Smooth muscle cell of the brain vasculature (primary cell): ENCODE data around the gene PLRG1.
"Not testable (repeated sequence)": the region's sequence is repeated elsewhere in the genome, so short reads cannot be mapped to it uniquely, and the experiment has no call there.

Experiments
- DNase-seq: peaks from one replicate; pipeline ENCODE4 v3.0.0-alpha.2; 2012; ENCODE audit warnings: low read depth, low spot score

PLRG1 gene

DNA sequence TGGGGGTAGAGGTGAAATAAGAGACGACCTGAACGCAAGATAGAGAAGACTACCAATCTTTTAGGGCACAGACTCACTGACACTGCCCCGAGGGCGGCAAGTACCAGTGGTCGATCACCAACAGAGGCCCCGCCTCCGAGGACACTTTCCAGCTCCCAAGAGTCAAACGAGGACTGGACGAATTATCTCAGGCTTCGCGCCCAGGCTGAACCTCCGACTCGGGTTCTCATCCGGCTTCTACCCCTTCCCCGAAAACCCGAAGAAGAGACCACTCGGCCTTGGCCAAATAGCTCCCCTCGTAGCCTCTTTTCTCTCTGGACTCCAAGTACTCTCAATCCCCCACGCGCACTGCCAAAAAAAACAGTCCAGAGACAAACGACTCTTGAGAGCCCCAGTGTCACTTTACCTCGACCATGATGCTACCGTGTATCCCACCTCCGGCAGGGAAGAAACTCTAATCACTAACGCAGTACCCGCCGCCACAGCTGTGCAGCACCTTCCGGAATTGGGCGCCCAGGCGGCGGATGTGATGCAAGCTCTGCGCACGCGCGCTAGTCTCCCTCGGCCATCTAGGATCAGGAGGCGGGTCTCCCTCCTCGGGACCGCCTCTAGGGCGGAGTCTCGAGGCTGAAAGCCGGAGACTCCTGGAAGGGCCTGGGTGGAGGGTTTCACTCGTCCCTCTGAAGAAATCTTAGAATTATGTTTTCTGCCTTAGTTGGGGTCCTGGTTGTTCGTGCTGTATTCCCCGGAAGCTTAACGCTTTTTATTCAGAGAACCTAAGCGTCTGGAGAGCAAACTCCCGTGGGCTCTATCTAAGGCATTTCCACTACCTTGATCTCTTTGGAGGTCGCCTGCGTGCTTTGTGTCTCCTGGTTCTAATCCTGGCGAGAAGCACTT, at the start of gene PLRG1:
Gene PLRG1, minus strand, starts transcription at position 507 of the 897 bp plus-strand sequence. Its CDS starts 92 bp downstream, at position 415.
- DNase-seq, result peak; percentile 93

DNA sequence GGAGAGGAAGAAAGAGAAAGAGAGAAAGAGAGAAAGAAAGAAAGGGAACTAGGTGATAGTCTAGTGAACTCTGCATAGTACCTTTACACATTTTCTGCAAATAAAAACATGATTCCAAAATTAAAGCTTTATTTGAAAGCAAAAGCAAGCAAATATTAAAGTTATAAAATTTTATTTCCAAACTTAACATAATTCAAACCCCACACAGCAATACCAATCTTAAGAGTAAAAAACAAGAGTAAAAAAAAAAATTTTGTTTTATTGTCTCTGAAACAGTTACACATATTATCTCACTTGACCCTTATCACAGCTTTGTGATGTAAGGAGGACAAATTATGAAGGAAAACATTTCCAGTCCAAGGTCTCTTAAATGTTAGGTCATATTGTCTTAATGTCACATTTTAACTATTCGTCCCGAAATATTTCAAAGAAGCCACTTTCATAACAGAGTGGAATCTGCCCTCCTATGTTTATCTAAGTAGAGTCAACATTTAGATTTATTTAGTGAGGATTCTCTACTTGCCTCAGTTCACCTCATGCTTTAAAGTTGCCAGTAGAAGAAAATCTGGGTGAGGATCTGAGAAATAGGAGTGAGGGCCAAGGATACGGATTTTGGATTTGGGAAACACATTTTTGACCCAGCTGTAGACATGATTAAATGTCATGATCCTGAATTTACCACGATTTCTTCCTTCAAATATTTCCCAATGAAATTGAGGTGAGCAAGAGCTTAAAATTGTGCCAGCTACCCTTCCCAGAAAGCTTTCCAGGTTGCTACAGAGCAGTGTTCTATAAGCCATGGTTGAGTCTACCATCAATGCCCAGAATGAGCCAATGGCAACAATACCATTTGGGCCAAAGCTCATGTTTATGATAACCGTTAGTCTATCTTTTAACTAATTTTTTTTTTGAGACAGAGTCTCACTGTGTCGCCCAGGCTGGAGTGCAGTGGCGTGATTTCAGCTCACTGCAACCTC, 47.9 kb upstream of the PLRG1 start:
- no peak for DNase-seq

DNA sequence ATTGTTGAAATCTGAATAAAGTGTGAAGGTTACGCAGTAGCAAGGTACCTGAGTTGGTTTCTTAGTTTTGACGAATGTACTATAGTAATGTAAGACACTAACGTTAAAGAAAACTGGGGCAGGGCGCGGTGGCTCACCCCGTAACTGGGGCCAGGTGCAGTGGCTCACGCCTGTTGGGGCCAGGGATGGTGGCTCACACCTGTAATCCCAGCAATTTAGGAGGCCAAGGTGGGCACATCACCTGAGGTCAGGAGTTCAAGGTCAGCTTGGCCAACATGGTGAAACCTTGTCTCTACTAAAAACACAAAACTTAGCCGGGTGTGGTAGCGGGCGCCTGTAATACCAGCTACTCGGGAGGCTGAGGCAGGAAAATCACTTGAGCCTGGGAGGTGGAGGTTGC, 47.1 kb upstream of the PLRG1 start:
- not testable (repeated sequence) for DNase-seq

DNA sequence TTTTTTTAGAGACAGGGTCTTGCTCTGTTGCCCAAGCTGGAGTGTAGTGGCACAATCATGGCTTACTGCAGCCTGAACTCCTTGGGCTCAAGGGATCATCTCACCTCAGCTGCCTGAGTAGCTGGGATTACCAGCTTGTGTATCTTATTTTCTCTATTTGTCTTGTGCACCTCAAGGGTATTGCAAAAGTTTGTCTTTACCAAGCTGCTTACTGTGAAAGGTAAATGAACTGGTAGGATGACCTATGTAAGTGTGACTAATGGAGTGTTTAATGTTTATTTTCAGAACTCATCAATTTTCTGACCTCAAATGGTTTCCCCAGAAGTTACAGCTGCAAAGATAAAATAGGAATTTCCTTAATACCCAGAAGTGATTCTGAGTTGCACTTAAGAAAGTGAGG, 45.6 kb upstream of the PLRG1 start:
- DNase-seq, result no peak

DNA sequence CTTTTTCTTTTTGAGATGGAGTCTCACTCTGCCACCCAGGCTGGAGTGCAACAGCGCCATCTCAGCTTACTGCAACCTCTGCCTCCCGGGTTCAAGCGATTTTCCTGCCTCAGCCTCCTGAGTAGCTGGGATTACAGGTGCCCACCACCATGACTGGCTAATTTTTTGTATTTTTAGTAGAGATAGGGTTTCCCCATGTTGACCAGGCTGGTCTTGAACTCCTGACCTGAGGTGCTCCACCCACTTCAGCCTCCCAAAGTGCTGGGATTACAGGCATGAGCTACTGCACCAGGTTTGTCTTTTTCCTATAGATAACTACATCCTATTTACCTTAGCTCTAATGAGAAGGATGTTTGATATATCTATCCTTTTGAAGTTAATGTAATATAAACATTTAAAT, 44.1 kb upstream of the PLRG1 start:
- DNase-seq, result not testable (repeated sequence)

DNA sequence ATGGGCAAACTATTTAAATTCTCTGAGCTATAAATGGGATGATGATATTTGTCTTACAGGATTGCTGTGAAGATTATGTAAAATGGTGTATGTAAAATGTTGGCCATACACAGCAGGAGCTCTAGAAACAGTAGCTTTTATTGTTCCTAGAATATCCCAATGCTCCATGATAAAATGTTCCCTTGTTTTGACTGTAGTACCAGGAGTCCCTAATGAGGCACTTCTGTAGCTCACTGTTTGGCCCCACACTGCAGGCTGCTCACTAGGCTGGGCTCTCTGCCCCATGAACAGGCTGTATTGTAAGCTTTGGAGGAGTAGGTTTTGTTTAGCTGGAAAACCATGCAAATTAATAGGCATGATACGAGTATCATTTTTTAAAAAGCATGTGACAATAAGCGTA, 43.7 kb upstream of the PLRG1 start:
- no peak for DNase-seq

DNA sequence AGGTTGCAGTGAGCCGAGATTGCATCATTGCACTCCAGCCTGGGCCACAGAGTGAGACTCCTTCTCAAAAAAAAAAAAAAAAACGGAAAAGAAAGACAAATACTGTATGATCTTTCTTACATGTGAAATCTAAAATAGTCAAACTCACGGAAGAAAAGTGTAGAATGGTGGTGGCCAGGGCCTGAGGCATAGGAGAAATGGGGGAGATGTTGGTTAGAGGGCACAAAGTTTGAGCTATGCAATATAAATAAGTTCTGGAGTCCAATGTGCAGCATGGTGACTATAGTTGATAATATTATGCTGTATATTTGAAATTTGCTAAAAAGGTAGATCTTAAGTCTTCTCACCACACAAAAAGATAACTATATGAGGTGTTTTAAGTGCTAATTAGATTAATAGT, 41.7 kb upstream of the PLRG1 start:
- no peak for DNase-seq

DNA sequence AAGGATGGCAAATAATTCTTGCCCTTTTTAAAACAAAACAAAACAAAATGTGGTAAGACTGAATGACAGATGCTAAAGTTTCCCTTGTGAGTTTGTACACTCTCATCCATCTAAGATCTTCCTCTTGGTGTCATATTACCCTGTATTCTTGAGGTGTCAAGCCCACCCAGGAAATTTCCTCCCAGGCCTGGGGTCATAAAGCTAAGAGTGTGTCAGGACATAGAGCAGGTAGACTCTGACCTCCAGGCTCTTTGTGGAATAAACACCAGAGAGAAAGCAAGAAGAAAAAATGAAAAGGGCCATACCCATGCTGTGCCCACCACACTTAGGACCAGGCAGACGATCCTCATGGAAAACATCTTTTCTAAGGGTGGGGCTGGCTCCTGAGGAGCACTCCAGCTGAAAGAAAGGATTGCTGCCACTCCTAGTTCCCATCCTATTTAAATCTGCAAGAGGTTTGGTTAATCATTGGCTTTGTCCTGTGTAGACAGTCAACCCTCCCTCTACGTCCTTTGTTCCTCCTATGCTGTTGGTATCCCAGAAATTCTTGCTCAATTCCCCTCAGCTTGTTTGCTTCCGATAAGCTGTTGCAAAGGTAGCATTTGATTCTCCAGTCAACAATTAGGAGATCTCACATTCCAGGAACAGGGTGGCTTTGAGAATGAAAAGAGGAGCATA, 40.3 kb upstream of the PLRG1 start, which contains the start of gene FGA:
Gene FGA, minus strand, starts transcription at position 414 of the 678 bp plus-strand sequence. Its CDS starts 55 bp downstream, at position 359.
- DNase-seq, result no peak

DNA sequence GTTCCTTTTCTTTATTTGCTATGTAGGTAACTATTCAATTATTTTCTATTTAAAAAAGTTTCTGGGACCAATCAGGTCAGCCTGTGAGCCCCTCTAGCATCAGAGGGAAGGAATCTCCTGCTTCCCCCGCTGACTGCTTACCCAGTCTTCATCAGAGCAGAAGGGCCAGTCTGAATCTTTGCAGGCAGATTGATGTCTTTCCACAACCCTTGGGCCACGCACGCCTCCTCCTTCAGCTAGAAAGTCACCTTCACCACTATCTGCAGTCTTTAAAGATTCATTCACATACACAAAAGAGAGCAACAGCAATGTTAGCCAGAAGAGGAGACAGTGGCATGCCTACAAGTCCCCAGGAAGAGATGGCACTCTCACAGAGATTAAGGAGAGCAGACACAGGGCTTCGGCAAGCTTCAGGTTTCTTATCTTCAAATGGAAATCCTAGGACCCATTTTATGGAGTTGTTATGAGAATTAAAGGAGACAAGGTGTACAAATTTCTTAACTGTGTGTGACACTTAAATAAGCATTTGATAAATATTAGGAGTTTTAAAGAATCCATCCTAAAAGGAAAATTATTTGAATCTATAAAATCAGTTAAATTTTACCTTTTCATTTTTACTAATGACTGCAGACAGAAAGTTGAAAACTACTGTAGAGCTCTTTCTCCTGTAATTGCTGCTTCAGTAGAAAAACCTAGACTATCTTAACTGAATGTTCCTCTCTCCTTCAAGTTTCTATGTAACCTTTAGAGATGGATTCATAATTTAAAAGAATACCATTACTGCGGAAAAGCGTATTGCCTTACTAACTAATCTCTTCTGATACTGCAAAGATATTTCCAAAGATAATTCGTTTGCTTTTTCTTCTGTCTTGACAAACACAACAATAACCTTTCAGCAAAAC, 39.3 kb upstream of the PLRG1 start:
- DNase-seq, result no peak

DNA sequence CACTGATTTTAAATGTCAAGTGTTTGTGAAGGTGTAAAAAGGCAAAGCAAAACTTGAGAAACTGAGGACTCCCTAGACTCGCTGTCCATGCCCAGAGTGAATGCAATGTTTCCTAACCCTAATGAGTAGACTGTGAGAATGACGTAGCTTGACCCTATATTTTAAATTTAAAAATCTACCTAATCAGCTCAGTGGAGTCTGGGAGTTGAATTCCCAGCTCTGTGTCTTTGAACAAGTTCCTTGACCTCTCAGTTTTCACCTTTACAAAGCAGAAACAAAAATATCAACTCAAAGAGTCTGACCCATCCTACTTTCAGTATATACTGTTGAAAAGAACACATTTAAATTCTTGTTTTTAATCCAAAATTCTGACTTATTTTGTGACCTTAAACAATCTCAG, 38.0 kb upstream of the PLRG1 start:
- no peak for DNase-seq

DNA sequence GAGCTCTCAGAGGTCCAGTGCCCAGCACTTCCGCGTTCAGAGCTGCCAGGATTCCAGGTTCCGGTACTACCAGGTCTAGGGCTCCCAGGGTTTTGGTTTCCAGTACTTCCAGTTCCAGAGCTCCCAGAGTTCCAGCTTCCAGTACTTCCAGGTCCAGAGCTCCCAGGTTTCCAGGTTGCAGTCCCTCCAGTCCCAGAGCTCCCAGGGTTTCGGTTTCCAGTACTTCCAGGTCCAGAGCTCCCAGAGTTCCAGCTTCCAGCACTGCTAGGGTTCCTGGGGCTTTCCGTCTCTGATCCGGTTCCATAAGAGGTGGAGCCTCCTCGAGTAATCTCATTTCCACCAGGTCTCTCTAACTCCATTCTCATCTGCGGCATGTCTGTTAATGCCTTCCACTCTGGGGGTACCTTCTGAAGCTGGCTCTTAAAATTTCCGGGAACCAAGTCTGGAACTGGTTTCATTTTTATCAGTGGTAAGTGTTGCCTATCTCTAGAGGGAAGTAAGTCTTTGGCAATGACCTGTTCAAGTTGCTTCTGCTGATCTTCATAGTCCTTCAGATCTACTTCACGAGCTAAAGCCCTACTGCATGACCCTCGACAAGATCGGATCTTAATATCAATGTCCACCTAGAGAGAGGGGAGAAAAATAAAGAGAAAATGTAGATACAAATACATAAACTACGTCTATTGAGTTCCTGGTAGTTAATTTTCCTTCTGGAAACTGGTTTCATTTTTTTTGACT, 36.3 kb upstream of the PLRG1 start:
- no peak for DNase-seq

DNA sequence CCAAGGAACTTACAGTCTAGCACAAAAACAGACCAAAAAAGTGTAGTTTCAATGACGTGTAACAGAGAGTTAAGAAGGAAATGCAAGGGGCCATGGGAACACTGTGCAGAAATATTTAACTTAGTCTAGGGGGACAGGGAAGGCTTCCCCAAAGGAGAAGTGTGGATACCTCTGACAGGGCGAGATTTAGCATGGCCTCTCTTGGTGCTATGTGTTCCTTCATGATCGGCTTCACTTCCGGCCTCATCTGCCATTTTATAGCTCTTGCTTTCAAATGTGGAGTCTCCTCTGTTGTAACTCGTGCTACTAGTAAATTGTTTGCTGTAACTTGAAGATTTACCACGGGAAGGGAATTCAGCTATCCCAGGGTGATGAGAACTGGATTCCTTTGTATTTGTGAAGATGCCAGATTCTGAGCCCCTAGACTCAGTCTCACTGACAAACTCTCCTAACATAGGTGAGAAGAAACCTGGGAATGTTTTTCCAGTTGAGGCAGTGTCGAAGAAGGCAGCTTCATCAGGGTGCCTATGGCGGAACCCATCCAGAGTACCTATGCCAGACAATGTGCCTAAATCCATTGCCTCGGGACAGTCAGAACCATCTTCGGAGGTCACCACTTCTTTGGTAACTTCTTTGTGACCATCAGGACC, 35.3 kb upstream of the PLRG1 start:
- DNase-seq, result no peak

DNA sequence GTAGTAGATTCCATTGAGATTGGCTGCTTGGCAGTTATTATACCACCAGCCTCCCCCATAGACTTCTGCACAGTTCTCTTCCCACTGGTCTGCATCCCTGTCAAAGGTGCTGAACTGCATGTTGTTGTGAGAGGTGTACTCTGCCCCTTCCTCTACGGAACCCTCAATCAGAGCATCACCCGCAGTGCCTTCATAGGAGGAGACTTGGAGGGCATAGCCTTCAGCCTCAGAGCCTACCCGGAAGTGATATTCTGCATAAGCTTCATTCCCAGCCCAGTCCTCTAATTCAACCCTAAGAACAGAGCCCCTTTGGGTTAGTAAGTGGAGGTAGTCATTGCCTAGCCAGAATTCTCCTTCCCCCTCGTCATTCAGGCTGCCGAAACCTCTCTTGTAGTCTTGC, 34.1 kb upstream of the PLRG1 start:
- DNase-seq, result no peak

DNA sequence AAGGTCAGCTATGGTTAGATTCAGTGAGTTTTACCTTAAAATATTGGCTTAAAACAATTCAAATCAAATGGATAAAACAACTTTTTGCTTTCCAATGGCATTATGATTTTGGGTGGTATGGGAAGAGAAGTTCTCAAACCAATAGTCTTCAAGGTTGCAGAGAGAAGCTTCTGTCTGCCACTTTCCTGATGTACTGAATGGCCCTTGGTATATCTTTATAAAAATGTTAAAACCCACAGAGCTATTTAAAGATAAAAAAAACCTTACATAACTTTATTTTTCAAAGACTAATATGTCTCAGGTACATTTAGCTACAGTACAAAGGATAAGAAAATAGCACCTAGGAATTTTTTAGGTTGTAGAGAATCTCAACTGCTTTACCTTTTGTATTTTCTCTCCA, 33.5 kb upstream of the PLRG1 start:
- DNase-seq, result no peak

DNA sequence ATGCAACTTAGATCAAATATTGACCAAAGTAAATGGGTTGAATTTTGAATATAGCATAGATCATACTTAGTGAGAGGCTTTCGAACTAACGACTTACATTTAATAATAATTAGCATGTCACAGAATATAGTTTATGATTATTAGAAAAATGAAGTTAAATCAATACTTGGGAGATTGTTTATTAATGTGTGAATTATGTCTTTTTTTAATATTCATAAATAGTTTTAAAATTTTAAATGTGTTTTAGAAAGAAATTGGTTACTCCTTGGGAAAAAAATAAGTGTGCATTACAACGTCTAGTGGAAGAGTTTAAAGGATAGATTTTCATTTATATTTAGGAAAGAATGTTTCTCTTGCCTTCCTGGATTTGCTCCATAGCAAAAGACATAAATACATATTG, 33.0 kb upstream of the PLRG1 start:
- DNase-seq, result no peak

DNA sequence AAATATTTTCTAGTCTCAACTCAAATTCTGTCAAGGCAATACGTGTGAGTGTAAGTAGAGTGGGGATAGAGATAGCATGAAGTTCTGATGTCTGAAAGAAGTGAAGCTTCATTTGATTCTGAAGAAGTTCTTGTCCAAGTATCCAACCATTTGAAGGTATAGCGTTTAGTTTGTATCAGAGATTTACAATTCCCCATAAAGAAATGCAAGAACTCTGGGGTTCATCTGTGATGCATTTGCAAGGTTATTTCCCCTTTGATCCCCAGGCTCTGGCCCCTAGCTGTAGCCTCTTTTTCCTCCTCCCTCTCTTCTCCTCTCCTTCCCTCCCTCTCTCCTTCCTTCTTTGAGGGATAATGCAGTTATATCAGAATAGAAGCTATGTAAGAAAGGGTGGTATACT, 32.5 kb upstream of the PLRG1 start:
- DNase-seq, result no peak

DNA sequence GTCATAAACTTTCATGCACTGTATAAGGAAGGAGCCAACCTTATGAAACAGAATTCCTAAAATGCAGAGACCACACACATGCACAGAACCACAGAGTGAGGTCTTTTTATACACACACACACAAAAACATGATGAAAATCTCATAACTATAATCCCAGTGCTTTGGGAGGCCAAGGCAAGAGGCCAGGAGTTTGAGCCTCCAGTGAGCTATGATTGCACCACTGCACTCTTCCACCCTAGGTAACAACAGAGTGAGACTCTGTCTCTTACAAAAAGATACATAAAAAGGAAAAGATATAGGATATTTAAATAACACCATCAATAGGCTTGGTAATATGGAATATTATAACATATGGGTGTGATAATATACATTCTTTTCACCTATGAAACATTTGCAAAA, 29.7 kb upstream of the PLRG1 start:
- no peak for DNase-seq

DNA sequence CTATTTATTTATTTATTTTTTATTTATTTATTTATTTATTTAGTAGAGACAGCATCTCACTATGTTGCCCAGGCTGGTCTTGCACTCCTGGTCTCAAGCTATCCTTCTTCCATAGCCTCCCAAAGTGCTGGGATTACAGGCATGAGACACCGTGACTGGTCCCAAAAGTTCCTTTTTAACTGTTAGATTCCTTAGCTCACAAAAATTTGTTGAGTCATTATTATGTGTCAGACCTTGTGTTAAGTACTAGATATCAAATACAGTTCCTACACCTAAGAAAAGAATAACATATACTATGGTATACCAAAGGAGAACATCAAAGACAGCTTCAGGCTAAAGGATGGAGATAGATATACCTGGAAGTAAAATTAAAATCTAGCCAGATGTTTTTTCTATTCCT, 28.7 kb upstream of the PLRG1 start:
- DNase-seq, result no peak

DNA sequence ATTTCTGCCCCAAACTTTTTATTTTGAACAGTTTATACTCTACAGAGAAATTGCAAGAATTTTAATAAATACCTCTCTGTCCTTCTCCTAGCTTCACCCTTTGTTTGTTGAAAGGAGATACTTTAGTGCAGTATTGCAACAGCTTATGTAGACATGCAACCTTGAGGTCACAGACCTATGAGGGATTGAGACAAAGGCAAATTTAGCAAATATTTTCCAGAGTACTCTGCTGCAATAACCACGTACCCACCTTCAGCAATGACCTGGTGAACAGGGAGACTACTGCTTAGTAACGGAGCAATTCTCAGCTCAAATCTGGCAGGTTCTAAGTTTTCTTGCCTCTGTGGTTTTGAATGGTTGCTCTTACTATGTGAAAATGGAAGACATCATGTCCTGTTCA, 27.1 kb upstream of the PLRG1 start:
- DNase-seq, result no peak

DNA sequence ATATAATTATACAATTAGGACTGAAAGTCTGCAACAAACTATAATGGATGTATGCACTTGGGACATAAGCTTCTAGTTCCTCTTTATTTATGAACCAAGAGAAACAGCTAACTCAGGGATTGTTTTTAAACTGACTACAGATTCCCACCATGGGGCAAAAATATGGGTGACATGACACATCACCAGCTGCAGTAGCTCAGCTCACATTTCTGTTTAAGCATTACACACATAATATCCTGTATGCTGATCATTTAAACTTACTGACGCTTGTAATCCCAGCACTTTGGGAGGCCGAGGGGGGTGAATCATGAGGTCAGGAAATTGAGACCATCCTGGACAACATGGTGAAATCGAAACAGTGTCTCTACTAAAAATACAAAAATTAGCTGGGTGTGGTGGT, 24.1 kb upstream of the PLRG1 start:
- DNase-seq, result no peak
